ENCODE data around the gene SPINK6. TPM values are rescaled to one million over a fixed set of nuclear protein-coding genes. Genes with fewer than 3 reads are reported as not detected.

Gene SPINK6
- total RNA-seq, 1 donor from 2014 or later, result not detected

- POLR2A ChIA-PET, result no interaction called here
- H3K4me1 Mint-ChIP-seq, result peaks cover 2% of the 10 kb centered on the region
- no peaks in the 10 kb centered on the region for H3K27me3 Mint-ChIP-seq
- no peak for TF ChIP-seq CTCF (IDR thresholded peaks at IDR 0.05)
- no peak overlapping the region for H3K27ac Mint-ChIP-seq
- H3K36me3 Mint-ChIP-seq (ENCODE audit: low read depth), result no peaks in the 10 kb centered on the region
- ATAC-seq (ENCODE audit: low read depth) (no peak), DNase-seq (no peak)
- CTCF ChIA-PET, result no interaction called here
- intact Hi-C loops (cut with micrococcal nuclease), result no loop called here
- H3K9me3 Mint-ChIP-seq, result no peaks in the 10 kb centered on the region
- H3K4me3 Mint-ChIP-seq, result no peak overlapping the region
These were observed 3.0 kb downstream of the SPINK6 start for GRCh38 chr5:148205865-148206264.

- Mint-ChIP-seq H3K27ac (no peak overlapping the region), H3K9me3 (no peaks in the 10 kb centered on the region), H3K36me3 (ENCODE audit: low read depth) (no peaks in the 10 kb centered on the region), H3K4me3 (no peak overlapping the region), H3K4me1 (no peaks in the 10 kb centered on the region), H3K27me3 (no peaks in the 10 kb centered on the region)
- DNase-seq (no peak), ATAC-seq (ENCODE audit: low read depth) (no peak)
- intact Hi-C loops (cut with micrococcal nuclease), result no loop called here
- TF ChIP-seq CTCF (IDR thresholded peaks at IDR 0.05), result no peak
- ChIA-PET POLR2A (no interaction called here), CTCF (no interaction called here)
These were observed 3.8 kb downstream of the SPINK6 start for GRCh38 chr5:148206620-148207019.

GRCh38 chr5:148208226-148208625 is 5.4 kb downstream of the SPINK6 start:
- peaks cover under 1% of the 10 kb centered on the region for H3K27me3 Mint-ChIP-seq
- CTCF ChIA-PET, result no interaction called here

GRCh38 chr5:148209151-148209770 is 6.4 kb downstream of the SPINK6 start:
- Mint-ChIP-seq H3K4me3 (no peak overlapping the region), H3K9me3 (no peaks in the 10 kb centered on the region), H3K36me3 (ENCODE audit: low read depth) (no peaks in the 10 kb centered on the region), H3K27me3 (peaks cover 2% of the 10 kb centered on the region), H3K4me1 (no peaks in the 10 kb centered on the region), H3K27ac (no peak overlapping the region)
- ChIA-PET POLR2A (no interaction called here), CTCF (interaction anchor here (0.6 kb wide), 1 partner anchor 826 kb away, joined by 3 read pairs; no protein-coding TSS in a partner anchor)
- ATAC-seq (ENCODE audit: low read depth) (no peak), DNase-seq (no peak)
- TF ChIP-seq CTCF (IDR thresholded peaks at IDR 0.05), result no peak
- intact Hi-C loops (cut with micrococcal nuclease), result no loop called here

More at GRCh38 chr5:148208226-148208625, 5.4 kb downstream of the SPINK6 start:
- POLR2A ChIA-PET, result no interaction called here
- H3K9me3 Mint-ChIP-seq, result no peaks in the 10 kb centered on the region
- H3K4me3 Mint-ChIP-seq, result no peak overlapping the region
- H3K4me1 Mint-ChIP-seq, result no peaks in the 10 kb centered on the region
- TF ChIP-seq CTCF (IDR thresholded peaks at IDR 0.05), result no peak
- no peak overlapping the region for H3K27ac Mint-ChIP-seq
- ATAC-seq (ENCODE audit: low read depth), result no peak
- no peaks in the 10 kb centered on the region for H3K36me3 Mint-ChIP-seq (ENCODE audit: low read depth)
- no peak for DNase-seq
- intact Hi-C loops (cut with micrococcal nuclease), result no loop called here

GRCh38 chr5:148214665-148215185 is 11.9 kb downstream of the SPINK6 start:
- Mint-ChIP-seq H3K9me3 (peaks cover 8% of the 10 kb centered on the region), H3K4me3 (no peak overlapping the region), H3K27me3 (peaks cover 2% of the 10 kb centered on the region), H3K36me3 (ENCODE audit: low read depth) (no peaks in the 10 kb centered on the region), H3K4me1 (no peaks in the 10 kb centered on the region), H3K27ac (no peak overlapping the region)
- intact Hi-C loops (cut with micrococcal nuclease), result no loop called here
- ATAC-seq (ENCODE audit: low read depth) (no peak), DNase-seq (no peak)
- ChIA-PET POLR2A (no interaction called here), CTCF (no interaction called here)
- TF ChIP-seq CTCF (IDR thresholded peaks at IDR 0.05), result no peak

Measured in activated B cell treated with CpG ODN at 0.5 μM for 24 hours (primary cell).